PFSK-1 (cell line): ENCODE data around the gene AIG1.

Experiments used
- FOXP2 ChIP-seq: optimal IDR thresholded peaks from 2 replicates; pipeline ENCODE3; 2011; ENCODE audit warnings: borderline replicate concordance, control low read depth, inconsistent platforms; ENCODE audit not compliant: insufficient read depth; ENCODE audit errors: extremely low read length, extremely low read depth
- POLR2AphosphoS5 ChIP-seq: IDR thresholded peaks from 2 replicates; pipeline ENCODE4 v1.6.1; 2012; ENCODE audit warnings: low read depth, mild to moderate bottlenecking, control low read depth, low read length, moderate library complexity
- SIN3A ChIP-seq: IDR thresholded peaks from 2 replicates; pipeline ENCODE4 v1.6.1; 2012; ENCODE audit warnings: mild to moderate bottlenecking, low read length, moderate library complexity, borderline replicate concordance; ENCODE audit not compliant: insufficient read depth
- TAF1 ChIP-seq: IDR thresholded peaks from 2 replicates; pipeline ENCODE4 v1.6.1; 2012; ENCODE audit warnings: low read length, control low read depth, borderline replicate concordance; ENCODE audit not compliant: insufficient read depth
- TF ChIP-seq, protein P1 (sequence below), 2 experiments: IDR thresholded peaks; 2 replicates each; pipeline versions ENCODE4 v1.6.1 to v1.8.0; 2011 to 2012; ENCODE audit warnings: low read depth in 2 of 2, low read length in 2 of 2, control low read depth in 1 of 2, inconsistent platforms in 1 of 2, mild to moderate bottlenecking in 1 of 2, moderate library complexity in 1 of 2; ENCODE audit not compliant: insufficient read depth in 1 of 2

The AIG1 gene

GRCh38 chr6:143336446-143337152 lies 275.9 kb downstream of the AIG1 start:
- TF ChIP-seq, protein P1, sequence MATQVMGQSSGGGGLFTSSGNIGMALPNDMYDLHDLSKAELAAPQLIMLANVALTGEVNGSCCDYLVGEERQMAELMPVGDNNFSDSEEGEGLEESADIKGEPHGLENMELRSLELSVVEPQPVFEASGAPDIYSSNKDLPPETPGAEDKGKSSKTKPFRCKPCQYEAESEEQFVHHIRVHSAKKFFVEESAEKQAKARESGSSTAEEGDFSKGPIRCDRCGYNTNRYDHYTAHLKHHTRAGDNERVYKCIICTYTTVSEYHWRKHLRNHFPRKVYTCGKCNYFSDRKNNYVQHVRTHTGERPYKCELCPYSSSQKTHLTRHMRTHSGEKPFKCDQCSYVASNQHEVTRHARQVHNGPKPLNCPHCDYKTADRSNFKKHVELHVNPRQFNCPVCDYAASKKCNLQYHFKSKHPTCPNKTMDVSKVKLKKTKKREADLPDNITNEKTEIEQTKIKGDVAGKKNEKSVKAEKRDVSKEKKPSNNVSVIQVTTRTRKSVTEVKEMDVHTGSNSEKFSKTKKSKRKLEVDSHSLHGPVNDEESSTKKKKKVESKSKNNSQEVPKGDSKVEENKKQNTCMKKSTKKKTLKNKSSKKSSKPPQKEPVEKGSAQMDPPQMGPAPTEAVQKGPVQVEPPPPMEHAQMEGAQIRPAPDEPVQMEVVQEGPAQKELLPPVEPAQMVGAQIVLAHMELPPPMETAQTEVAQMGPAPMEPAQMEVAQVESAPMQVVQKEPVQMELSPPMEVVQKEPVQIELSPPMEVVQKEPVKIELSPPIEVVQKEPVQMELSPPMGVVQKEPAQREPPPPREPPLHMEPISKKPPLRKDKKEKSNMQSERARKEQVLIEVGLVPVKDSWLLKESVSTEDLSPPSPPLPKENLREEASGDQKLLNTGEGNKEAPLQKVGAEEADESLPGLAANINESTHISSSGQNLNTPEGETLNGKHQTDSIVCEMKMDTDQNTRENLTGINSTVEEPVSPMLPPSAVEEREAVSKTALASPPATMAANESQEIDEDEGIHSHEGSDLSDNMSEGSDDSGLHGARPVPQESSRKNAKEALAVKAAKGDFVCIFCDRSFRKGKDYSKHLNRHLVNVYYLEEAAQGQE (IDR thresholded peaks at IDR 0.05; ENCODE audit: insufficient read depth in 1 of 2, low read depth in 2 of 2, low read length in 2 of 2), result no peak
- TF ChIP-seq POLR2AphosphoS5 (no peak), SIN3A (no peak), FOXP2 (no peak), TAF1 (no peak)

DNA sequence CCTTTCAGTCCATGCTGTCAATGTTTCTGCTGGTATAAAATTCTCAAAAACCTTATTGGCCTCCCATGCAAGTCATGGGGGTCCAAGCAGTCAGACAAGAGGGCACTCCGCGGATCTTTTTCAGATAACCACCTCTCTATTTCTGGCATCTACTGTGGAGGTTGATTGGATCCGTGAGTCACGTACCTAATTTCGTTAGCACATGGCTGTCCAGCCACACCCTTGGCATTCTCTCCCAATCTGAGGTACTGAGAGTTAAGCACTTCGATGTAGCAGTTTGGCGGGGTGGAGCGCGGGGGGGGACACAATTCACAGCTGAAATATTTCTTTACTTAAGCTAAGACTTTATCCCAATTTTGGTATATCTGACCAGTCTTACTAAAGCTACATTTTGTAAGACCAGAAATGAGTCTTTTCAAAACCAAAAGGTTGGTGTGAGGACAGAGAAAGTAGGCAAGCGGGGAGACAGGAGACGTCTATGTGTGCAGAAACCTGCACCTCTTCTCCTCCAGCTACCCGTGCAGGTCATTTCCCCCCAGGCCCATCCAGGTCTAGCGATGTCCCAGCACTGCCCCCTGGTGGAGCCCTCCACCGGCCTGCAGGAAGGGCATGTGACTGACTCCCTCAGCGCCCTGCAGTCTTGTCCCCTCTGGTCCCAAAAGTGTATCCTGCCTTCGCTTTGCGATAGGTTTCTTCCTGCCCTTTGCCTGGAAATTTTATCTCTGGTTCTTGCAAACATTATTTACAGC lies 276.7 kb downstream of the AIG1 start:
- TF ChIP-seq, protein P1 (IDR thresholded peaks at IDR 0.05; ENCODE audit: insufficient read depth in 1 of 2, low read depth in 2 of 2, low read length in 2 of 2), result no peak
- no peak for TF ChIP-seq POLR2AphosphoS5

GRCh38 chr6:143339223-143339622 lies 278.5 kb downstream of the AIG1 start:
- TF ChIP-seq SIN3A (no peak), POLR2AphosphoS5 (no peak)

- TF ChIP-seq FOXP2, result no peak
Observed at GRCh38 chr6:143346004-143346403, 285.3 kb downstream of the AIG1 start.

GRCh38 chr6:143348531-143348930 lies 287.8 kb downstream of the AIG1 start:
- TF ChIP-seq SIN3A (no peak), FOXP2 (no peak), POLR2AphosphoS5 (no peak), TAF1 (no peak)
- TF ChIP-seq, protein P1 (IDR thresholded peaks at IDR 0.05; ENCODE audit: insufficient read depth in 1 of 2, low read depth in 2 of 2, low read length in 2 of 2), result no peak

DNA sequence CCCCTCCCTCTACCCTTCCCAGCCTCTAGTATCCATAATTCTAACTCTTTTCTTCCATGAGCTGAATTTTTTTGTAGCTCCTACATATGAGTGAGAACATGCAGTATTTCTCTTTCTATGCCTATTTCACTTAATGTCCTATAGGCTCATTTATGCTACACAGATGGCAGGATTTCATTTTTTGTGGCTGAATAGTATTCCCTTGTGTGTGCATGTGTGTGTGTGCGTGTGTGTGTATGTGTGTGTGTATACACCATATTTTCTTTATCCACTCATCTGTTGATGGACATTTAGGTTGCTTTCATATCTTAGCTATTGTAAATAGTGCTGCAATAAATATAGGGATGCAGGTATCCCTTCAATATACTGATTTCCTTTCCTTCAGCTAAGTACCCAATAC lies 288.8 kb downstream of the AIG1 start:
- TF ChIP-seq, protein P1 (IDR thresholded peaks at IDR 0.05; ENCODE audit: insufficient read depth in 1 of 2, low read depth in 2 of 2, low read length in 2 of 2), result no peak
- no peak for TF ChIP-seq SIN3A
- no peak for TF ChIP-seq FOXP2
- TF ChIP-seq POLR2AphosphoS5, result no peak
- no peak for TF ChIP-seq TAF1
